Tibial artery (tissue), 4 donors: ENCODE measurements around the gene TNS1.

Source experiments
- DNase-seq, 2 donors: peaks; one replicate each; pipeline ENCODE4 v3.0.0-alpha.2; 2019
- H3K27ac ChIP-seq, 2 donors: fragments of 200-600 bp; sonication (generic) in 1 of 2; 1 replicate in 1 of 2; 2 replicates in 1 of 2; pipeline ENCODE4 v1.5.1; 2018 to 2019; ENCODE audit warnings: mild to moderate bottlenecking in 1 of 2
- H3K27me3 ChIP-seq, 2 donors: fragments of 200-600 bp; sonication (generic) in 1 of 2; one replicate each; pipeline versions ENCODE4 v1.5.1 to v1.6.0; 2016 to 2019
- H3K36me3 ChIP-seq, 3 donors: fragments of 200-600 bp; sonication (generic) in 2 of 3; one replicate each; pipeline ENCODE4 v1.5.1; 2016 to 2019; ENCODE audit warnings: mild to moderate bottlenecking in 2 of 3
- H3K4me1 ChIP-seq, 4 donors: fragments of 200-600 bp; sonication (generic) in 2 of 4; 1 replicate in 3 of 4; 2 replicates in 1 of 4; pipeline ENCODE4 v1.5.1; 2016 to 2019
- H3K4me3 ChIP-seq, 2 donors: fragments of 200-600 bp; sonication (generic) in 1 of 2; 1 replicate in 1 of 2; 2 replicates in 1 of 2; pipeline ENCODE4 v1.5.1; 2018 to 2019; ENCODE audit warnings: mild to moderate bottlenecking in 2 of 2
- H3K9me3 ChIP-seq, 3 donors: fragments of 200-600 bp; sonication (generic) in 1 of 3; one replicate each; pipeline ENCODE4 v1.5.1; 2016 to 2019
- intact Hi-C: fragments of 100-400 bp; cut with DNase I; formaldehyde crosslinking; loops from one replicate; pipeline ENCODE4 v1.15.0; 2023; ENCODE audit warnings: low total_unique reads
- TF ChIP-seq, protein P1 (sequence below), 2 experiments: fragments of 200-600 bp in 1 of 2; fragments of 450-650 bp in 1 of 2; IDR thresholded peaks; one replicate each; pipeline ENCODE4 v1.5.1; 2017 to 2019; ENCODE audit warnings: antibody characterized with exemption in 2 of 2, mild to moderate bottlenecking in 1 of 2, moderate library complexity in 1 of 2

The TNS1 gene

DNA sequence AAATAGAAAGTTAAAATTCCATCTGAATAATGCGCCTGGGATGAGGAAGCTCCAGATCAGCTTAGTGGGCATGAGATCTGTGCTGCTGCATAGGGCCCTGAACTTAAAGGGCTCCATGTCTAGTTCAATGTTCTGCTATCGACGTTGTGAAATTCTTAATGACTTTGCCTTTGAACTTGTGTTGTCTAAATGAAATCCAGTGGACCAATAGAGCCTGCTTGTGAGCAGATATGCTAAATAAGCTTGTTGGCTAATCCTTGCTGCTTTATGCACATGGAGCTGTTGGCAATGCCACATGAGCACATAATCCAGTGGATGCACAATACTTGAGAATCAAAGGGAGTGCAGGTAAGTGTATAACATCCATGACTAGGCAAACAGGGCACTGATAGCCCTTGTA is 228.6 kb downstream of the TNS1 start:
- Histone ChIP-seq H3K27ac (no peak overlapping the region), H3K4me1 (peaks cover 0 to 11% (median 0%) of the 10 kb centered on the region in 4 donors), H3K9me3 (no peaks in the 10 kb centered on the region), H3K36me3 (peaks cover 6 to 48% (median 48%) of the 10 kb centered on the region in 3 donors), H3K27me3 (no peaks in the 10 kb centered on the region), H3K4me3 (no peak overlapping the region)
- intact Hi-C loops, result no loop called here
- TF ChIP-seq, protein P1, sequence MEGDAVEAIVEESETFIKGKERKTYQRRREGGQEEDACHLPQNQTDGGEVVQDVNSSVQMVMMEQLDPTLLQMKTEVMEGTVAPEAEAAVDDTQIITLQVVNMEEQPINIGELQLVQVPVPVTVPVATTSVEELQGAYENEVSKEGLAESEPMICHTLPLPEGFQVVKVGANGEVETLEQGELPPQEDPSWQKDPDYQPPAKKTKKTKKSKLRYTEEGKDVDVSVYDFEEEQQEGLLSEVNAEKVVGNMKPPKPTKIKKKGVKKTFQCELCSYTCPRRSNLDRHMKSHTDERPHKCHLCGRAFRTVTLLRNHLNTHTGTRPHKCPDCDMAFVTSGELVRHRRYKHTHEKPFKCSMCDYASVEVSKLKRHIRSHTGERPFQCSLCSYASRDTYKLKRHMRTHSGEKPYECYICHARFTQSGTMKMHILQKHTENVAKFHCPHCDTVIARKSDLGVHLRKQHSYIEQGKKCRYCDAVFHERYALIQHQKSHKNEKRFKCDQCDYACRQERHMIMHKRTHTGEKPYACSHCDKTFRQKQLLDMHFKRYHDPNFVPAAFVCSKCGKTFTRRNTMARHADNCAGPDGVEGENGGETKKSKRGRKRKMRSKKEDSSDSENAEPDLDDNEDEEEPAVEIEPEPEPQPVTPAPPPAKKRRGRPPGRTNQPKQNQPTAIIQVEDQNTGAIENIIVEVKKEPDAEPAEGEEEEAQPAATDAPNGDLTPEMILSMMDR (IDR thresholded peaks at IDR 0.05), result no peak
- DNase-seq, result no peak

DNA sequence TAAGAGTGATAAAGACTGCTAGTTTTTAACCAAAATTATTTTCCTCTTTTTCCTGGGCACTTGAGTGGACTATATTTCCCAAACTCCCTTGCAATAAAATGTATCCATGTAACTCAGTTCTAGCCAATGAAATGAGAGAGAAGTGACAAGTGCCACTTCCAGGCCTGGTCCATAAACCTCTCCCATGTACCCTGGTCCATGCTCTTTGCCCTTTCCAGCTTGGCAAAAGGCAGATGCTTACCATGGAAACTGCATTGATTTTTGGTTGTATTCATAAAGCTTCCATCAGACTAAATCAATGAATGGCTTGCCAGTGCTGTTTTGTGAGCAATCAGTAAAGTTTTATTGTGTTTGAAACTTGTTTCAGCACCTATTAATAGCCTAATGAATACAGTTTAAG is 229.3 kb downstream of the TNS1 start:
- no peak for DNase-seq
- no peaks in the 10 kb centered on the region for H3K9me3 ChIP-seq
- TF ChIP-seq, protein P1 (IDR thresholded peaks at IDR 0.05), result no peak
- H3K36me3 ChIP-seq, result peaks cover 6 to 54% (median 48%) of the 10 kb centered on the region in 3 donors
- H3K27ac ChIP-seq, result no peak overlapping the region
- peaks cover 0 to 11% (median 0%) of the 10 kb centered on the region in 4 donors for H3K4me1 ChIP-seq
- H3K4me3 ChIP-seq, result no peak overlapping the region
- no peaks in the 10 kb centered on the region for H3K27me3 ChIP-seq
- intact Hi-C loops, result no loop called here

DNA sequence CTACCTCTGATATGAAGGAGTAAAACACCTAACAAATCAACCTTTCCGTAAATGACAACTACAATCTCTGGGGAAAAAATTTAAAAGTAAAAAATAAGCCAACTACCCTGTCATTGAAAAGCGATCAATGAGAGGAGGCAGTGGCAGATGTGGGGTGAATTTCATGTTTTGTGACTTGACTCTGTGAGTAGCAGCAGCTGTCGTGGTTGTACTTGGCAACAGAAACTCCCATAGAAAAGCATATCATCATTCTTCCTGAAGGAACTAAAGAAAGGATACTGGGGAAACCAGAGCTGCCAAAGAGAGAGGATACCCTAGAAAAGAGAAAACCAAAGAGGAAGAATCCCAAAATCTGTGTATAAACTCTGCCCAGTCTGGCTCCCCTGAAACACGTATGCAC is 236.4 kb downstream of the TNS1 start:
- H3K36me3 ChIP-seq, result peaks cover 11 to 43% (median 29%) of the 10 kb centered on the region in 3 donors
- TF ChIP-seq, protein P1 (IDR thresholded peaks at IDR 0.05), result no peak

DNA sequence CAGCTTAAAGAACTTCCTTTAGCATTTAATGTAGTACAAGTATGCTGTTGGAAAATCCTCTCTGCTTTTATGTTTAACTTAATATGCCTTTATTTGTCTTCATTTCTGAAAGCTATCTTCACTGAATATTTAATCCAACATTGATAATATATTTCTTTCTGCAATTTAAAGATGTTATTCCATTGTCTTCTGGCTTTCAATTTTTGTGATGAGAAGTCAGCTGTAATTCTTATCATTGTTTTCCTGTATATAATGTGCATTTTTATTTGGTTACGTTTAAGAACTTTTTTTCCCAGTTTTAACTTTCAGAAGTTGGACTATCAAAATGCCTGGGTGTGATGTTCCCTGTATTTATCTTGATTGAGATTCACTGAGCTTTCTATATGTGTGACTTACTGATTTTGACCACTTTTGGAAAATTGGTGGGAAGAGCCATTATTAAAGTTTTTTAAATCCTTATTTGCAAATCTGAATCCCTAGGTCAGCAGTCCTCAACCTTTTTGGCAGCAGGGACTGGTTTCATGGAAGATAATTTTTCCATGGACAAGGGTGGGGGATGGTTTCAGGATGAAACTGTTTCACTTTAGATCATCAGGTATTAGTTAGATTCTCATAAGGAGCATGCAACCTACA is 241.0 kb downstream of the TNS1 start:
- peaks cover 0 to 9% (median 0%) of the 10 kb centered on the region in 3 donors for H3K9me3 ChIP-seq
- intact Hi-C loops, result no loop called here
- DNase-seq, result no peak
- H3K4me3 ChIP-seq, result no peak overlapping the region
- peaks cover 20 to 36% (median 29%) of the 10 kb centered on the region in 3 donors for H3K36me3 ChIP-seq
- no peaks in the 10 kb centered on the region for H3K27me3 ChIP-seq
- H3K4me1 ChIP-seq, result peaks cover 0 to 3% (median 1%) of the 10 kb centered on the region in 4 donors
- H3K27ac ChIP-seq, result no peak overlapping the region
- TF ChIP-seq, protein P1 (IDR thresholded peaks at IDR 0.05), result no peak

More for the DNA sequence above, 236.4 kb downstream of the TNS1 start:
- Histone ChIP-seq H3K9me3 (peaks cover 0 to 9% (median 0%) of the 10 kb centered on the region in 3 donors), H3K27ac (no peak overlapping the region), H3K4me3 (no peak overlapping the region), H3K4me1 (no peaks in the 10 kb centered on the region), H3K27me3 (no peaks in the 10 kb centered on the region)
- no peak for DNase-seq
- intact Hi-C loops, result no loop called here

DNA sequence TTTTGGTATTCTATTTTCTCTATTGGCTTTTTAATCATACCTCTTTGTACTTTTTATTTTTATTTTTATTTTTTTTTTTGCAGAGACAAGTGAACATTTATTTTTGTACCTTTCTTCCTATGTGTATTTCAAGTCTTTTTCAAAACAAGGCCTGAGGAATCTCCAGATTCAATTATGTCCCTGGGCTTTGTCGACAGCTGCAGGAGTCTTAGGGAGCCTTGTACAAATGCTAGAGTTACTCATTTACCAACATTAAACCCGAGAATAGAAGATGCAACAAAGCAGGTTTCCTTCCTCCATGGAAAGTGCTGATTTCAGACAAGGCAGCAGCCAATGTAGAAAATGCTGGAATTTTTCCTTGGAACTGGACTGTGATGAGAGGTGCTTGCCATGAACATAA is 242.8 kb downstream of the TNS1 start:
- H3K9me3 ChIP-seq, result peaks cover 0 to 9% (median 0%) of the 10 kb centered on the region in 3 donors
- H3K4me3 ChIP-seq, result no peak overlapping the region
- peaks cover 0 to 20% (median 16%) of the 10 kb centered on the region in 4 donors for H3K4me1 ChIP-seq
- H3K27ac ChIP-seq, result no peak overlapping the region
- intact Hi-C loops, result no loop called here
- H3K36me3 ChIP-seq, result peaks cover 20 to 36% (median 24%) of the 10 kb centered on the region in 3 donors
- DNase-seq, result no peak
- no peaks in the 10 kb centered on the region for H3K27me3 ChIP-seq
- TF ChIP-seq, protein P1 (IDR thresholded peaks at IDR 0.05), result no peak
